ENCODE results near the gene ELAVL4. TPM values are rescaled to one million over a fixed set of nuclear protein-coding genes. Genes with fewer than 3 reads are reported as not detected.

The ELAVL4 gene
- under 0.01 TPM in 1 of 2 replicates, not detected in the other for total RNA-seq

- DNase-seq (ENCODE audit: low read depth in 2 of 2) = no peak
These were observed at the start of gene ELAVL4 for GRCh38 chr1:50108497-50109059. TSS of gene ELAVL4 (plus strand) at chr1:50108920. CDS start at chr1:50109190, 270 bp downstream.

GRCh38 chr1:50060279-50060678, 48.4 kb upstream of the ELAVL4 start:
- DNase-seq (ENCODE audit: low read depth in 2 of 2) = no peak

GRCh38 chr1:50066806-50067205, 41.9 kb upstream of the ELAVL4 start:
- DNase-seq (ENCODE audit: low read depth in 2 of 2) = no peak

- no peak for DNase-seq (ENCODE audit: low read depth in 2 of 2)
These were observed 33.8 kb upstream of the ELAVL4 start for GRCh38 chr1:50074931-50075330.

GRCh38 chr1:50077273-50077672, 31.4 kb upstream of the ELAVL4 start:
- DNase-seq (ENCODE audit: low read depth in 2 of 2) = no peak

- DNase-seq (ENCODE audit: low read depth in 2 of 2) = no peak
These were observed 27.7 kb upstream of the ELAVL4 start for GRCh38 chr1:50080904-50081586.

GRCh38 chr1:50084389-50084788, 24.3 kb upstream of the ELAVL4 start:
- DNase-seq (ENCODE audit: low read depth in 2 of 2) = no peak

- DNase-seq (ENCODE audit: low read depth in 2 of 2) = no peak
These were observed 17.7 kb upstream of the ELAVL4 start for GRCh38 chr1:50091068-50091467.

- no peak for DNase-seq (ENCODE audit: low read depth in 2 of 2)
These were observed 13.0 kb upstream of the ELAVL4 start for GRCh38 chr1:50095716-50096115.

- DNase-seq (ENCODE audit: low read depth in 2 of 2) = no peak
These were observed 11.6 kb upstream of the ELAVL4 start for GRCh38 chr1:50097021-50097679.

GRCh38 chr1:50097791-50098190, 10.9 kb upstream of the ELAVL4 start:
- no peak for DNase-seq (ENCODE audit: low read depth in 2 of 2)

GRCh38 chr1:50098591-50099021, 10.1 kb upstream of the ELAVL4 start:
- DNase-seq (ENCODE audit: low read depth in 2 of 2) = no peak

- no peak for DNase-seq (ENCODE audit: low read depth in 2 of 2)
These were observed 9.1 kb upstream of the ELAVL4 start for GRCh38 chr1:50099654-50100053.

GRCh38 chr1:50103615-50104081, 5.1 kb upstream of the ELAVL4 start:
- DNase-seq (ENCODE audit: low read depth in 2 of 2) = no peak

- DNase-seq (ENCODE audit: low read depth in 2 of 2) = no peak
These were observed 3.3 kb upstream of the ELAVL4 start for GRCh38 chr1:50105433-50105832.

- no peak for DNase-seq (ENCODE audit: low read depth in 2 of 2)
These were observed 2.5 kb upstream of the ELAVL4 start for GRCh38 chr1:50106095-50106761.

- no peak for DNase-seq (ENCODE audit: low read depth in 2 of 2)
These were observed 396 bp downstream of the ELAVL4 start for GRCh38 chr1:50109116-50109515.

- DNase-seq (ENCODE audit: low read depth in 2 of 2) = no peak
These were observed 941 bp downstream of the ELAVL4 start for GRCh38 chr1:50109647-50110075.

- no peak for DNase-seq (ENCODE audit: low read depth in 2 of 2)
These were observed 1.4 kb downstream of the ELAVL4 start for GRCh38 chr1:50110151-50110550.

GRCh38 chr1:50110656-50111055, 1.9 kb downstream of the ELAVL4 start:
- no peak for DNase-seq (ENCODE audit: low read depth in 2 of 2)

GRCh38 chr1:50111503-50111902, 2.8 kb downstream of the ELAVL4 start:
- DNase-seq (ENCODE audit: low read depth in 2 of 2) = no peak

GRCh38 chr1:50112193-50112592, 3.5 kb downstream of the ELAVL4 start:
- DNase-seq (ENCODE audit: low read depth in 2 of 2) = no peak

All from dermis microvascular lymphatic vessel endothelial cell (primary cell).